HepG2 (cell line): Measurements from ENCODE around the gene BSND.

Source experiments
- SOX13 ChIP-seq, 3 experiments: fragments of 450-650 bp in 1 of 3; sonication (generic) in 1 of 3; formaldehyde crosslinking in 1 of 3; IDR thresholded peaks in 2 of 3; conservative IDR thresholded peaks in 1 of 3; 2 replicates each; pipeline versions ENCODE4 v1.5.0 to v1.6.1; 2016 to 2020; ENCODE audit warnings: antibody characterized with exemption in 1 of 3, mild to moderate bottlenecking in 1 of 3, missing compliant biosample characterization in 1 of 3, missing genetic modification reagents in 1 of 3, moderate library complexity in 1 of 3
- ZNF703 ChIP-seq: sonication (generic); formaldehyde crosslinking; IDR thresholded peaks from 2 replicates; pipeline ENCODE4 v1.5.1; 2020; ENCODE audit warnings: missing genetic modification reagents, mild to moderate bottlenecking, moderate library complexity, borderline replicate concordance

- no peak for TF ChIP-seq ZNF703 (CRISPR knock-in tag)
- TF ChIP-seq SOX13 (IDR thresholded peaks at IDR 0.05), result no peak
- no peak for TF ChIP-seq SOX13 (CRISPR knock-in tag; conservative IDR thresholded peaks at IDR 0.05 in 1 of 2, IDR thresholded peaks at IDR 0.05 in 1 of 2)
Measured at GRCh38 chr1:54996359-54996868, 2.3 kb upstream of the BSND start.
